ENCODE data around the gene KCTD2. TPM values are rescaled to one million over a fixed set of nuclear protein-coding genes. Genes with fewer than 3 reads are reported as not detected.

KCTD2 gene
- total RNA-seq, 1 experiment from 2014 or later: 34.9 TPM

- BruUV-seq (replicated peaks): no TSS peak
- H3K4me3 ChIP-seq (ENCODE audit: low read depth in 2 of 2, low read length in 2 of 2): no peak overlapping the region
- in situ Hi-C loops (cut with HindIII; ENCODE audit: low pct_unique_long_range_greater_than_20kb, low sequenced_read_pairs): no loop called here
- no peak for DNase-seq (ENCODE audit: low read depth, low spot score)
- CTCF ChIA-PET: interaction anchor here (0.5 to 1.5 kb wide), 13 partner anchors 9 to 153 kb away, joined by 3 to 12 read pairs (median 4); no protein-coding TSS in a partner anchor
- ATAC-seq: peak; percentile 78
- H3K27ac ChIP-seq (ENCODE audit: low read length): no peak overlapping the region
- peaks cover 7% of the 10 kb centered on the region; the same call in 1 of the 2 replicates for H3K36me3 ChIP-seq (ENCODE audit: control insufficient read depth, insufficient read depth, low read length)
- TF ChIP-seq CTCF (IDR thresholded peaks at IDR 0.05) (no peak), TCF7L2 (IDR thresholded peaks at IDR 0.05; ENCODE audit: low read depth, low read length) (no peak), REST (IDR thresholded peaks at IDR 0.05; ENCODE audit: insufficient read depth in 1 of 2, low read depth in 2 of 2, low read length in 1 of 2) (no peak), POLR2AphosphoS5 (IDR thresholded peaks at IDR 0.05; ENCODE audit: low read depth, low read length) (no peak), SIN3A (IDR thresholded peaks at IDR 0.05; ENCODE audit: borderline replicate concordance, insufficient read depth, low read depth, low read length) (no peak)
- H3K27me3 ChIP-seq (ENCODE audit: control insufficient read depth, insufficient read depth, low read length): no peaks in the 10 kb centered on the region
- POLR2A ChIA-PET: interaction anchor here (0.5 to 0.6 kb wide), 3 partner anchors 8 to 42 kb away, joined by 3 to 5 read pairs (median 3); no protein-coding TSS in a partner anchor
- intact Hi-C loops (cut with micrococcal nuclease; ENCODE audit: unreplicated experiment): no loop called here
- no peaks in the 10 kb centered on the region for H3K4me1 ChIP-seq (ENCODE audit: control insufficient read depth, insufficient read depth, low read length)
- H3K9me3 ChIP-seq (ENCODE audit: control insufficient read depth, insufficient read depth, low read depth, low read length): no peaks in the 10 kb centered on the region
Measured at GRCh38 chr17:75059369-75060345, 12.6 kb downstream of the KCTD2 start.

- intact Hi-C loops (cut with micrococcal nuclease; ENCODE audit: unreplicated experiment) (no loop called here), in situ Hi-C loops (cut with HindIII; ENCODE audit: low pct_unique_long_range_greater_than_20kb, low sequenced_read_pairs) (no loop called here)
- Histone ChIP-seq H3K27me3 (ENCODE audit: control insufficient read depth, insufficient read depth, low read length) (no peaks in the 10 kb centered on the region), H3K27ac (ENCODE audit: low read length) (no peak overlapping the region), H3K4me3 (ENCODE audit: low read depth in 2 of 2, low read length in 2 of 2) (no peak overlapping the region), H3K4me1 (ENCODE audit: control insufficient read depth, insufficient read depth, low read length) (no peaks in the 10 kb centered on the region), H3K36me3 (ENCODE audit: control insufficient read depth, insufficient read depth, low read length) (peaks cover 7% of the 10 kb centered on the region; the same call in 1 of the 2 replicates), H3K9me3 (ENCODE audit: control insufficient read depth, insufficient read depth, low read depth, low read length) (no peaks in the 10 kb centered on the region)
- CTCF ChIA-PET: interaction anchor here (0.7 to 1.5 kb wide), 8 partner anchors 8 to 141 kb away, joined by 3 to 11 read pairs (median 5); no protein-coding TSS in a partner anchor
- ATAC-seq (no peak), DNase-seq (ENCODE audit: low read depth, low spot score) (no peak)
- TF ChIP-seq CTCF (IDR thresholded peaks at IDR 0.05): no peak
- no peak for TF ChIP-seq SIN3A (IDR thresholded peaks at IDR 0.05; ENCODE audit: borderline replicate concordance, insufficient read depth, low read depth, low read length)
- POLR2A ChIA-PET: interaction anchor here (0.9 kb wide), 1 partner anchor 15 kb away, joined by 10 read pairs; no protein-coding TSS in a partner anchor
- no TSS peak for BruUV-seq (replicated peaks)
Measured at GRCh38 chr17:75060434-75061054, 13.5 kb downstream of the KCTD2 start.

Data from Panc1 (cell line).